Measurements from ENCODE around the gene ATP6V0E2.

DNA sequence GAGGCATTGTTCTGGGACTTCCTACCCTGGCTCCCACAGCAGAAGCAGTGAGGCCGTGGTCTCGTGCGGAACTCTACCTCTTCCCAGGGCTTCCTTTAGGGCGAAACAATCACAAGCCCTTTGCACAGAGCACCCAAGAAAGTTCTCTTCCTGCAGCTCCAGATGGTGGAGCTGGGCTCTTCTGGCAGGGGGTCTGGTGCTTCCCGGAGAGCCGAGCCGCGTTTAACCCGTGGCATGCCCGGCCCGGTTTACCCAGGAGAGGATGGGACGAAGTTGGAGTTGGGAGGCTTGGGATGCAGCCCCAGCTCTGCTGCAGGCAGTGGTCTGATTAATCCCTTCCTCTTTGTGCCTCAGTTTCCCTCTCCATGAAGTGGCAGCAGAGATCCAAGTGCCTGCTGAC, 9.0 kb upstream of the ATP6V0E2 start:
- TF ChIP-seq POLR2A (IDR thresholded peaks at IDR 0.05): no peak
- TF ChIP-seq, protein P1, sequence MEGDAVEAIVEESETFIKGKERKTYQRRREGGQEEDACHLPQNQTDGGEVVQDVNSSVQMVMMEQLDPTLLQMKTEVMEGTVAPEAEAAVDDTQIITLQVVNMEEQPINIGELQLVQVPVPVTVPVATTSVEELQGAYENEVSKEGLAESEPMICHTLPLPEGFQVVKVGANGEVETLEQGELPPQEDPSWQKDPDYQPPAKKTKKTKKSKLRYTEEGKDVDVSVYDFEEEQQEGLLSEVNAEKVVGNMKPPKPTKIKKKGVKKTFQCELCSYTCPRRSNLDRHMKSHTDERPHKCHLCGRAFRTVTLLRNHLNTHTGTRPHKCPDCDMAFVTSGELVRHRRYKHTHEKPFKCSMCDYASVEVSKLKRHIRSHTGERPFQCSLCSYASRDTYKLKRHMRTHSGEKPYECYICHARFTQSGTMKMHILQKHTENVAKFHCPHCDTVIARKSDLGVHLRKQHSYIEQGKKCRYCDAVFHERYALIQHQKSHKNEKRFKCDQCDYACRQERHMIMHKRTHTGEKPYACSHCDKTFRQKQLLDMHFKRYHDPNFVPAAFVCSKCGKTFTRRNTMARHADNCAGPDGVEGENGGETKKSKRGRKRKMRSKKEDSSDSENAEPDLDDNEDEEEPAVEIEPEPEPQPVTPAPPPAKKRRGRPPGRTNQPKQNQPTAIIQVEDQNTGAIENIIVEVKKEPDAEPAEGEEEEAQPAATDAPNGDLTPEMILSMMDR (IDR thresholded peaks at IDR 0.05): no peak

Data from lower leg skin (tissue), 3 donors.